Adipose tissue (tissue), 3 donors: ENCODE data around the gene MRGPRE. TPM values are rescaled to one million over a fixed set of nuclear protein-coding genes. Genes with fewer than 3 reads are reported as not detected.
"Not testable (repeated sequence)": the region's sequence is repeated elsewhere in the genome, so short reads cannot be mapped to it uniquely, and the experiment has no call there.

Experiments used
- H3K27ac ChIP-seq: one replicate; pipeline ENCODE4 v1.5.1; 2013; ENCODE audit warnings: low read depth, low read length
- WGBS, 3 donors: extraction: QIAGEN DNeasy Blood & Tissue Kit; methylation state at CpG; one replicate each; pipeline ENCODE4 v1.1.7; 2013; 5-methylcytosine and 5-hydroxymethylcytosine counted together
- polyA plus RNA-seq, 3 donors: library from polyadenylated mRNA; stranded (reverse); fragments of 200-250 nt; gene quantifications; one replicate each; pipeline ENCODE4 v1.2.3, GENCODE V29; 2013
- donor health status: healthy with polysubstance abuse.
- donor health status: Bipolar disorder and iron deficiency.
- donor health status: healthy.

MRGPRE gene, protein sequence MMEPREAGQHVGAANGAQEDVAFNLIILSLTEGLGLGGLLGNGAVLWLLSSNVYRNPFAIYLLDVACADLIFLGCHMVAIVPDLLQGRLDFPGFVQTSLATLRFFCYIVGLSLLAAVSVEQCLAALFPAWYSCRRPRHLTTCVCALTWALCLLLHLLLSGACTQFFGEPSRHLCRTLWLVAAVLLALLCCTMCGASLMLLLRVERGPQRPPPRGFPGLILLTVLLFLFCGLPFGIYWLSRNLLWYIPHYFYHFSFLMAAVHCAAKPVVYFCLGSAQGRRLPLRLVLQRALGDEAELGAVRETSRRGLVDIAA
- polyA plus RNA-seq: under 1 TPM in 1 of 3 donors, not detected in 2; 0.06 TPM

DNA sequence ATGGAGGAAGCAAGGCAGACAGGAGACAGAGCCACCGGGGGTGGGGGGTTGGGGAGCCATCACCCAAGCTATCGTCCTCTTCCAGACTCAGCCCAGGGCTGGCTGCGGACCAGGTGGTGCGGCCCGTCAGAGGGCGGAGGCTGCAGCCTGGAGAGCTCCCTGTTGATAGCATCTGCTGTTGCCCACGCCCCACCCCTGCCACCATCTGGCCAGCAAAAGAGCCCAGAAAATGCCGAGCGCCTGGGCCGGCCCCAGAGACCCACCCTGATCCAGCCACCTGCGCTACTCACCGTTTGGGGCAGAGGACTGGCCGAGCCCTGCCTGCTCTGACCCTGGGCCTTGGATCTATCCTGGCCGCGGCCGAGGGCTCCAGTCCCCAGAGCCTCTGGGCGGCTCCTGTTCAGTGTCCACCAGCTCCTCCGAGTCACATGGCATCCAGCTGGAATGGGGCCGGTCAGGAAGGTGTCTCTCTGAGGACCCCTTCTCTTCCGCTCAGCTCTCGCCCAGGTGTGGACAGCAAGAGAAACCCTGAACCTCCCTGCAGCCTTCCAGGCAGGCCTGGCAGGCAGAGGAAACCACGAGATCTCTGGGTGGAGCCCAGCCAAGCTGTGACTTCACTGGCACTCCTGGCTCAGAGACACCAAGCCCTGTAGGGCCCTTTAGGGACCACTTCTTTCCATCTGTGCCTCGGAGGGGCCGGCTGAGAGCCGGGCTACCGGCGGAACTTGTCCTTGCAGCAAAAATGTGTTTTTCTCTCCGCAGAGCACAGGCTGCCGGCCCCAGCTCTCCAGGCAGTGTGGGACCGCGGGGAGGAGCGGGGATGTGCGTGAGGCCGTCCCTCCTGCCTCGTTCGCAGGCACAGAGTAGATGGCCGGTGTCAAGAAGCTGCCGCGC, at the start of gene MRGPRE:
TSS of gene MRGPRE (minus strand) at position 567 of the 894 bp plus-strand sequence. CDS start 3,618 bp downstream, outside the sequence.
- H3K27ac ChIP-seq: no peak within 1 kb of the TSS
- 51 to 62% (median 53%) methylated on average over 39 of the region's 39 CpGs for WGBS, 3 donors

DNA sequence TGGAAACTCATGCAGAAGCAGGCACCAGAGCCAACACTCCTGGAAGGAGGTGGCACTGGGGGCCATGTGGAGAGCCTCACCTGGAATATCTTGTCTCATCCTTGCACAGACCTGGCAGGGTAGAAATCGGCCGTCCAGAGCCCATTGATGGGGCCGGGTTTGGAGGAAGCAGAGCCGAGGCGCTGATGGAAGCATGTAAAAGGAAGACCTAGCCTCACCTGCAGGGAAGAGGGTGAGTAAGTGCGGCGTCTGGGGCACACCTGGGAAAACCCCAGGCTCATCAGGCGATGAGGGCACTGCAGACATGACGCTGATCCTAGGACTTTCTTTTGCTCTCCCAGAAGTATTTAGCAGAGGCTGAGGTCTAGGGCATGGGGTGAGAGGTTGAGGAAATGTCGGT, 48.9 kb upstream of the MRGPRE start:
- not testable (repeated sequence) for H3K27ac ChIP-seq
- 80 to 88% (median 85%) methylated on average over 2 to 6 of the region's 10 CpGs for WGBS, 3 donors

DNA sequence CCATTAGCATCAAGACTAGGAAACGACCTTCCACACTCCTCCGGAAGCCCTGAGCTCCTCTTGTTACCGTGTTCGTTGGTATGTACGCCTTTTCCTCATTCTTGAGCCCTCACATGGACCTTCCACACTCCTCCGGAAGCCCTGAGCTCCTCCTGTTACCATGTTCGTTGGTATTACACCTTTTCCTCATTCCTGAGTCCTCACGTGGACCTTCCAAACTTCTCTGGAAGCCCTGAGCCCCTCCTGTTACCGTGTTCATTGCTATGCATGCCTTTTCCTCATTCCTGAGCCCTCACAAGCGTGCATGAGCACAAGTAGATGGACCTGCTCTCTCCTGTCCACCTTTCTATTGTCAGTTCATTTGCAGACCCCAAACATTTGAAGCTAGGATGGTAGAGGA, 48.4 kb upstream of the MRGPRE start:
- H3K27ac ChIP-seq: not testable (repeated sequence)
- WGBS, 3 donors: no CpG with 5 or more reads among the region's 10 CpGs

DNA sequence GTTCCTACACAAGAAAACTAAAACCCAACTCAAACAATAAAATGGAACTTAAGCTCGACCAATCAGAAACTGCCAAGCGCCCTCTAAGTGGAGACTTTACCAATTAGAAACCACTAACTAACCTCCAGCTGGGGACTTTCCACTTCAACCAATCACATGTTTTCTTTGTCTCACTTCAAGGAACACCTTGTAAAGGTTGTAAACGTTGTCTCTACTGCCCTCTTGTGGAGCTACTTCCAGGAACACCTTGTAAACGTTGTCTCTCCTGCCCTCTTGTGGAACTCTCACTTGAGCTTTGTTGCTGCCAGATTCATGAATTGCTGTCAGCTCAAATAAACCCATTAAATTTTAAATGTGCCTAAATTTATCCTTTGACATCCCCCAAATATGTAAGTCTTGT, 46.7 kb upstream of the MRGPRE start:
- H3K27ac ChIP-seq: not testable (repeated sequence)
- WGBS, 3 donors: 58% methylated on average over 2 of the region's 4 CpGs; no CpG with 5 or more reads in 2 of the 3 donors

DNA sequence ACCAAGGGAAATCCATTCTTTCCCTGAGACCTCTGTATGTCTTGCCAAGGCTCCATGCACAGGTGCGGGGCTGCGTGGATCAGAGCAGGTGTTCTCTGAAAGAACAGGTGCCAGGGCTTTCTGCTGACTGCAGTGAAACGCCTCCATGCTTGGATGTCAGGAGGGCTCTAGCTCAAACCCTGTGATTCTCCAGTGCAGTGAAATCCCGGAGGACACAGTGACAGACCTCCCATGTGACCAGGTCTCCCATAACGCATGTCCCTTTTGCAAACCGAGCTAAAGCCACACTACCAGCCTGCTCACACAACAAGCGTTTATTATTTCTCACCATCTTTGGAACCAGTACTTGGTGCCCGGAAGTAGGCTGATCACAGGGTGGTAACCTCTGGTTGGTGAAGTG, 41.4 kb upstream of the MRGPRE start:
- 80 to 95% (median 90%) methylated on average over 2 to 3 of the region's 8 CpGs for WGBS, 3 donors
- H3K27ac ChIP-seq: not testable (repeated sequence)

DNA sequence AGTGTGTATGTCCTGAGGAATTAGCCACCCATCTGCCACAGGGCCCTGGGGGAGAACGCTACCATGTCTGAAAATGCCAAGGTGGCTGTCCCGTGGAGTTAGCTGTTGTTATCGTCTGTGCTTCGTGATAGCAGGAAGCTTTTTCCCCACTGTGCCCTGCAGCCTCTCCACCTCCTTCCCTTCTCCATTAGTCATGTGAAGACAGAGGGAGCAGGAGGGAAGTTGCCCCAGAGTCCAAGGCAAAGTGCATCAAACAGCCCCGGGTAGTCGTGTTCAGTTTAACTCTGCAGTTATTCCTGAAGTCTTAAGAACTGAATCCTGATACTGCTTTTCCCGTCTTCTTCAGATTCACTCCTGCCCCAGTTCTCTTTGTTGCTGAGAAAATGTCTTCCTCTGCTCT, 30.3 kb upstream of the MRGPRE start:
- not testable (repeated sequence) for H3K27ac ChIP-seq
- 30 to 37% (median 35%) methylated on average over 5 to 6 of the region's 7 CpGs for WGBS, 3 donors

DNA sequence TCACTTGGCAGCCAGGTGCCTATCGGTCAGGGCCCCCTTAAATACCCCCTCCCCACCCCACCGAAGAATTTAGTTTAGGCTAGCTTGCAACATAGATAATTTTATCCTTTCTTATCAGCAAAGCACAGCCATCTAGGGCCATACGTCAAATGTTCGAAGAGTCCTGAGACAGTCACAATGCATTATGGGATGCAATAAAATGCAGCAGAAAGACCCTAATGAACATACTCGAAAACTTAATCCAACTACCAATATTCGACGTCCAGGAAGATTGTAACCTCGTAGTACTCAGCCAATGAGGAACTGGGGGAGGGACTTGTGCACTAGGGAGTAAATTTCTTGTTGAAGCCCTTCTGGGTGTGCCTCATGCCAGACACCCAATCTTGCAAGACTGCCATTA, 29.6 kb upstream of the MRGPRE start:
- WGBS, 3 donors: 51 to 61% (median 58%) methylated on average over 4 to 7 of the region's 8 CpGs
- not testable (repeated sequence) for H3K27ac ChIP-seq

DNA sequence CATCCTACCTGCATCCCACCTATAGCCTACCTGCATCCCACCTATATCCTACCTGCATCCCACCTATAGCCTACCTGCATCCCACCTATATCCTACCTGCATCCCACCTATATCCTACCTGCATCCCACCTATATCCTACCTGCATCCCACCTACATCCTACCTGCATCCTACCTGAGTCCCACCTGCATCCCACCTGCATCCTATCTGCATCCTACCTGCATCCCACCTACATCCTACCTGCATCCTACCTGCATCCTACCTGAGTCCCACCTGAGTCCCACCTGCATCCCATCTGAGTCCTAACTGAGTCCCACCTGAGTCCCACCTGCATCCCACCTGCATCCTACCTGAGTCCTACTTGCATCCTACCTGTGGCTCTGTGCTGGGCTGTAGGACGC, 25.3 kb upstream of the MRGPRE start:
- WGBS, 3 donors: 90 to 94% (median 90%) methylated on average over 1 of the region's 1 CpG
- not testable (repeated sequence) for H3K27ac ChIP-seq

DNA sequence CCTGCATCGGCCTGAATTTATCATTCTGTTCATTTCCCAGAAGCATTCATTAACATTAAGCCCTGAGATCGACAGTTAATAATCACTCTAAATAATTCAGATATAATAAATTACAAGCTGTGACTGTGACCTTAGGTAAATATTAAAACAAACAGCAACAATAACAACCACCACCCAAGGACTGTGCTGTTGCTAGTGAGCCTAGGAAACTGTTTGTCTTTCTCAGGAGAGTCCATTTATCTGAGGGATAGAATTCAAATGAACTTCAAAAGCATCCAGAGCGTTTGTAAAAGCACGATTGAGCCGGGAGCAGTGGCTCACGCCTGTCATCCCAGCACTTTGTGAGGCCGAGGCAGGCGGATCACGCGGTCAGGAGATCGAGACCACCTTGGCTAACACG, 23.0 kb upstream of the MRGPRE start:
- H3K27ac ChIP-seq: not testable (repeated sequence)
- 96 to 98% methylated on average over 5 of the region's 12 CpGs; no CpG with 5 or more reads in 1 of the 3 donors for WGBS, 3 donors

DNA sequence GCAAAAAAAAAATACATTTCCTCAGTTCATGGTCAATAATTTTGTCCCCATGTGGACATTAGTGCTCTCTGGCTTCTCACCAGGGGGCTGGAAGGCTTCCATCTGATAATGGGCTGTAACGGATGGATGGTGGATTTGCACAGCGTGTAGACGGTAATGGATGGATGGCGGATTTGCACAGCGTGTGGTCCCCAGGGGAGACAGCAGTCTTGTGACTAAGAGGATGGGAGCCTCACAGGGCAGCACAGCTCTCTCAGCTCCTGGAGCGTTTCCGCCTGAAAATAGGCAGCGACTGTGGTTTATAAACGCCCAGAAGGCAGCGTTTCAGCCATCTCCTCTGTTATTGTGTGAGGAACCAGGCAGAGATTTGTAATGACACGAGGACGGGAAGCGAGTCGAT, 22.6 kb upstream of the MRGPRE start:
- WGBS, 3 donors: no CpG with 5 or more reads among the region's 14 CpGs
- not testable (repeated sequence) for H3K27ac ChIP-seq

DNA sequence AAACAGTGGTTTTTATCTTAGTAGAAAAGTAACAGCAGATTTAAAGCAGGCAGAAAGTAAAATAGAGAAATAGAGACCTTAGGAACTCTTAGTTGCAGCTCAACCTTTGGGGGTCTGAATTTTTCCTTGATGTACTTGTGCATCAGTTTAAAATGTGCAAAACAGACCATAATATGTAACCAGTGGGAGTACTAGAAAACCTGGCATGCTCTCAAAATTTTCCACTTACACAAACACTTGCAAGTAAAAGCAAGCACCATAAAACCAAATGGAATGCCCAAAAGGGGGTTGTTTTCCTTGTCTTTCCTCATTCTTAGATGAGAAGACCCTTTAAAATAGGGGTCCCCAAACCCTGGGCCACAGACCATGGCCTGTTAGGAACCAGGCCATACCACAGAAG, 12.9 kb upstream of the MRGPRE start:
- no peak overlapping the region for H3K27ac ChIP-seq

DNA sequence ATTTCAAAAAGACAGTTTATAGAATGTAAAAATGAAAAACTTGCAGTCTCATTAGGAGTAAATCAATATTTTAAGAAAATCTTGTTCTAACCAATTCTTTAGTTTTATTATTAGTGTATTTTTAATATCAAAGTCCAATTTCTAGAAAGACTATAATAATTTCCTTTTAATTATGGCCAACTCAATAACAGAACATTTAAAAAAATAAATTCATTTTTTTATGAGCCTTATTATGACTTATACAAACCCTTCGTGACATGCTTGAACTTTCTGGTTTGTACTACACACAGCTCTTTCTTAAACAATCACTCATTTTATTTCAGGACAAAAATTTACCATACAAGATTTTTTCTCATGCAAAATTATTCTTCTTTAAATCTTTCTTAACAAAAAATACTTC, 11.7 kb upstream of the MRGPRE start:
- no peak overlapping the region for H3K27ac ChIP-seq
- WGBS, 3 donors: 88 to 95% (median 94%) methylated on average over 1 of the region's 1 CpG

DNA sequence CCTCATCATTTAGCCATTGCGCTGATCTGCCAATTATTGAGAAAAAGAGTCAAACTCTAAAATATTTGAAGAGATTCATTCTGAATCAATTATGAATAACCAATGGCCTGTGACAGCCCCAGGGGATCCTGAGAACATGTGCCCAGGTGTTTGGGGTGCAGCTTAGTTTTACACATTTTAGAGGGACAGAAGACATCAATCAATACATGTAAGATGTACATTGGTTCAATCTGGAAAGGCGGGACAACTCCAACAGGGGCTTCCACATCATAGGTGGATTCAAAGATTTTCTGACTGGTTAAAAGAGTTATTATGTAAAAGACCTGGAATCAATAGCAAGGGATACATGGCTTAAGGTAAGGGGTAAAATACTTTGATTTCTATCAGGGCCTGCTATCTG, 4.9 kb upstream of the MRGPRE start:
- 91 to 93% (median 91%) methylated on average over 2 of the region's 2 CpGs for WGBS, 3 donors
- no peak overlapping the region for H3K27ac ChIP-seq

DNA sequence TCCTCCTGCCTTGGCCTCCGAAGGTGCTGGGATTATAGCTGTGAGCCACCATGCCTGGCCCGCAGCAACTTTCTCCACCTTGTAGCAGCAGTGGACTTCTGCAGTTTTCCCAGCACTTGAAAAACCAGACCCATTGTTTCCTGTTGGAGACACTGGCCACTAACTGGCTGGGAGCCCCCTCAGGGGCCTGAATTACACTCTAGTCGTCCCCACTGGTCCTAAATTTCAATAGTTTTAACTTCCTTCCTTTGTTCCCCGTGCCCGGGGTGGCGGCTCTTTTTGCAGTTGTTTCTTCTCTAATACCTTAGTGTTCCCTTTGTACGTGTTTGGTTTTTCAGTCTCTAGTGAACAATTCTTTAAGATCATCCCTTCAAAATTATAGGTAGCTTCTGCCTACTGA, 2.6 kb upstream of the MRGPRE start:
- no peak overlapping the region for H3K27ac ChIP-seq
- WGBS, 3 donors: 61 to 72% (median 70%) methylated on average over 7 of the region's 7 CpGs

DNA sequence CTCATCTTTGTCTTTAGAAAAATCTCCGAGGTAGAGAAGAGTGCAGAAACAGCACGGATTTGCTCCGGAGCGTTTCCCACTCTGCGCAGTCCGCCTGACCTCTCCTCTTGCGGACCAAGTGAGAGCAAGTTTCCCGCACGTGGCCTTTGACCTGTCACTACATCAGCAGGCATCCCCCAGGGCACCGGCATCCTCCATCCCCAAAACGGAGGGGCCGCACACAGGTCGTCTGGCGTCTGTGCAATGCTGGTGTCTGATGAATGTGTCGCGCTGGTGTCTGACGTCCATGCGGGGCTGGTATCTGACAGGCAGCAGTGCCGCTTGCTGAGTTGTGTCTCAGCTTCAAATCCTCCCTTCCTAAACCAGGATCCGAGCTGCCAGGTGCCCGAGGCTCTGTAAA, 739 bp upstream of the MRGPRE start:
- WGBS, 3 donors: 84 to 90% (median 88%) methylated on average over 21 of the region's 21 CpGs

DNA sequence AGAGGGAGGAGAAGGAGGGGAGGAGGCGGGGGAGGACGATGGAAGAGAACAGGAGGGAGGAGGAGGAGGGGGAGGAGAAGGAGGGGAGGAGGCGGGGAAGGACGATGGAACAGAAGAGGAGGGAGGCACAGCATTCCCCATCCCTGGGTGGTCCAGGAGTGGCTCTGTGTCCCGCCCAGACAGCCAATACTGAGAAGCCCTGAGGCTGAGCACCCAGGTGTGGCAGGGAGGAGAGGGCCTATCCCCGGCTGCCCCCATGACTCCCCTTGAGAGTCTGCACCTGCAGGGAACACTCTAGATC, 717 bp downstream of the MRGPRE start:
- 61 to 73% (median 65%) methylated on average over 6 of the region's 6 CpGs for WGBS, 3 donors
- H3K27ac ChIP-seq: no peak overlapping the region

More for the DNA sequence above, 739 bp upstream of the MRGPRE start:
- no peak overlapping the region for H3K27ac ChIP-seq

DNA sequence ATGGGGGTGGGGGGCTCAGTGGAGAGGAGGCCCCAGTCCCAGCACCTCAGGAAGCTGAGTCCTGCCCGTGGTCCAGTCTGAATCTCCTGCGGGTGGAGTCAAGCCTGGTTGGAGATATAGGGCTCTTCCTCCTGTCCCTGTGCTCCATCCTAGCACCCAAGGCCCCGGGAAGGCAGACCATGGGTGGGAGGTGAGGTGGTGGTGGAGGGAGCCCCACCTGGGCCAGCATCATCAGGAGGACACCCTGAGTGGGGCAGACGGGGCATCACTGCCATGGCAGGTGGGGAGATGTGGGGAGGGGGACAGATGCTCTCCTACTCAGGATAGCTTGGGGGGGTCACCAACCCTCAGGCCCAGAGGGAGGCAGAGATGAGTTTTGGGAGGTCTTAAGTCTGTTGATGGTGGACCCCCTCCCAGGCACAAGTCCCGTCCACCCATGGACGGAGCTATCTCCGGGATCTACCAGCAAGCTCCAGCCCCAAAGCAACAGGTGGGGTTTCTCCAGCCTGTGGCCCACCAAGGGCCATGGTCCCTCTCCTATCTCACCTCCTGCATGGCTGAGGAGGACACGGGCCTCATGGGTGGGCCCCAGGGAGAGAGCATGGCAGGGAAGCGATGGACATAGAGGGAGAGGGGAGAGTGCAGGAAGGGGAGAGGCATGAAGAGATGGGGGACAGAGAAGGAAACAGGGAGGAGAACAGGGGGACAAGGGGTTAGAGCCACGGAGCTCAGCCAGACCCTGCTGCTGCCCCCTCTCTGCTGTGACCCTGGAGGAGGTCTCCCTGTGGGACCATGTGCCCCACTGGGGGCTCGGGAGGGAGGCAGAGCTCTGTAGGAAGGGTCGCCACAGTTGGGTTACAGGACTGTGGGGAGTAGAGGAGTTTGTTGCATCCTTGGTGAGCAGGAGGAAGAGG, 1.3 kb downstream of the MRGPRE start:
- H3K27ac ChIP-seq: no peak overlapping the region
- 76 to 84% (median 79%) methylated on average over 12 of the region's 12 CpGs for WGBS, 3 donors

DNA sequence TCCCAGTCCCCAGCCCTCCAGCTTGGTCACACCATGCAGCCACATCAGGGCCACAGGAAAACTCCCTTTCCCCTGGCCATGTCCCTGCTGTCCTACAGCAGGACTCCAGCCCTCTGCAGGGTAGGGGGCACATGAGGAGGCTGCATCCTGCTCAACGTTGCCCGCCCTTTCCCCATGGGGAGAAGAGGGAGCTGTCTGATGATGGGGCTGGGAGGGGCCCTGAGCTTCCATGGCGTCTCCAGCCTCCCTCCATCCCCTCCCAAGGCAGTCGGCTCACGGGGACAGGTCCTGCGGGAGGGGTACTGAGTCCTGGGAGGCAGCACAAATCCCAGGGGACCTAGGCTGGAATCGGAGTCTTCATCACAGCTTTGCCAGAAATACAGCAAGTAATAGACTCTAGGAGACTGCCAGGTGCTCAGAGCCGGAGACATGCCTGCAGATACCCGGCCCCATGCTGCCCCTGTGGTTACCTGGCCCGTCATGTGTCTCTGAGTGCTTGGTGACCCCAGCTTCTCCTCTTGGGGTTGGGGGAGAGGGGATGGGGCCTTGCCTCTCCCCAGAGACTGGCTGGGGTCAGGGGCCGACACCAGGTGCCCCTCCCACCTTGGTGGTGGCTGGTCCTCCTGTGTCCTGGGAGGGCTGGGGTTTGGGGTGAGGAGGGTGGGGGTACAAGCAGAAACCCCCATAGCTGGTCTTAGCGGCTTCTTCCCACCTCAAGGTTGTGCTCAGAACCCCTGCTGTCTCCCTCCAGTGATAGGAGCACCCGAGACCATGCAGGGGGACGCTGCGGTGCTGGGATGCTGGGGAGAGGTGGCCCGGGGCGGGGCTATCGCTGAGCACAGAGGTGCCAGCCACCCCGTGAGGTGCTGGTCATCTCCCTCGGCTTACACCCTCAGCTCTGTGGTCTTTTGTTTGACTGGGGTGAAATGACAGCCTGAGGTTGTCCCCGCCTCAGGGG, 2.3 kb downstream of the MRGPRE start:
- H3K27ac ChIP-seq: no peak overlapping the region
- WGBS, 3 donors: 75 to 87% (median 84%) methylated on average over 20 to 21 of the region's 21 CpGs
